ENCODE measurements around the gene FABP1.

GRCh38 chr2:88148929-88149438 is 21.1 kb upstream of the FABP1 start:
- TF ChIP-seq, protein P1, sequence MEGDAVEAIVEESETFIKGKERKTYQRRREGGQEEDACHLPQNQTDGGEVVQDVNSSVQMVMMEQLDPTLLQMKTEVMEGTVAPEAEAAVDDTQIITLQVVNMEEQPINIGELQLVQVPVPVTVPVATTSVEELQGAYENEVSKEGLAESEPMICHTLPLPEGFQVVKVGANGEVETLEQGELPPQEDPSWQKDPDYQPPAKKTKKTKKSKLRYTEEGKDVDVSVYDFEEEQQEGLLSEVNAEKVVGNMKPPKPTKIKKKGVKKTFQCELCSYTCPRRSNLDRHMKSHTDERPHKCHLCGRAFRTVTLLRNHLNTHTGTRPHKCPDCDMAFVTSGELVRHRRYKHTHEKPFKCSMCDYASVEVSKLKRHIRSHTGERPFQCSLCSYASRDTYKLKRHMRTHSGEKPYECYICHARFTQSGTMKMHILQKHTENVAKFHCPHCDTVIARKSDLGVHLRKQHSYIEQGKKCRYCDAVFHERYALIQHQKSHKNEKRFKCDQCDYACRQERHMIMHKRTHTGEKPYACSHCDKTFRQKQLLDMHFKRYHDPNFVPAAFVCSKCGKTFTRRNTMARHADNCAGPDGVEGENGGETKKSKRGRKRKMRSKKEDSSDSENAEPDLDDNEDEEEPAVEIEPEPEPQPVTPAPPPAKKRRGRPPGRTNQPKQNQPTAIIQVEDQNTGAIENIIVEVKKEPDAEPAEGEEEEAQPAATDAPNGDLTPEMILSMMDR (IDR thresholded peaks at IDR 0.05): no peak
- no peak for TF ChIP-seq EZH2 (IDR thresholded peaks at IDR 0.05; ENCODE audit: borderline replicate concordance, insufficient read depth, low read depth, low read length, poor library complexity, severe bottlenecking)
